Tibial nerve (tissue), 4 donors: ENCODE measurements around the gene BIRC2.

Experiments used
- EP300 ChIP-seq, 2 donors: sonication (generic); formaldehyde crosslinking; IDR thresholded peaks; one replicate each; pipeline ENCODE4 v1.6.1; 2017; ENCODE audit warnings: antibody characterized with exemption in 2 of 2, mild to moderate bottlenecking in 1 of 2
- POLR2A ChIP-seq, 2 donors: fragments of 450-650 bp; IDR thresholded peaks; one replicate each; pipeline ENCODE4 v1.6.1; 2017; ENCODE audit warnings: antibody characterized with exemption in 2 of 2, mild to moderate bottlenecking in 2 of 2, moderate library complexity in 2 of 2
- TF ChIP-seq, protein P1 (sequence below), 5 experiments: fragments of 200-600 bp in 3 of 5; fragments of 450-650 bp in 2 of 5; sonication (generic) in 3 of 5; IDR thresholded peaks; one replicate each; pipeline ENCODE4 v1.5.1; 2016 to 2019; ENCODE audit warnings: antibody characterized with exemption in 5 of 5, mild to moderate bottlenecking in 3 of 5, moderate library complexity in 2 of 5

DNA sequence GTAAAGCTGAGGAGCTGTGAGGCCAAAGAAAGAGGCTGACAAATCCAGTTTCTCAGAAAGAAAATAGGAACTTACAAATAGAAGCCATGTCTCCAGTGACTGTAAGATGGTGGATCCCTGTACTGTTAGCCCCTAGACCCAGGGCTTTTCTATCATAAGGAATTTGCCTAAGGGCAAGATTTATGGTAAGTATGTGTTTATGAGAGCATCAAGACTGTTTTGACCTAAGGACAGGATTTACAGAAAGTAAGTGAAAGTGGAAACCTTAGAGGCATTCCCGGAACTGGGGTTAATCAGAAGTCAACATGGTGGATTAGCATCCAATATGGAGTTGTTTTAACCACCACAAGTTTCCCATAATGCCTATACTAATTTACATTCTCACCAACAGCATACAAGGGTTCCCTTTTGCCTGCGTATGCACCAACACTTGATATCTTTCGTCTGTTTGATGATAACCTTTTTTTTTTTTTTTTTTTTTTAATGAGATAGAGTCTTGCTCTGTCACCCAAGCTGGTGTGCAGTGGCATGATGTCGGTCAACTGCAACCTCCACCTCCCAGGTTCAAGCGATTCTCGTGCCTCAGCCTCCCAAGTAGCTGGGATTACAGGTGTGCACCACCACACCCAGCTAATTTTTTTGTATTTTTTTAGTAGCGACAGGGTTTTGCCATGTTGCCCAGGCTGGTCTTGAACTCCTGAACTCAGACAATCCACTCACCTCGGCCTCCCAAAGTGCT, 40.2 kb downstream of the BIRC2 start:
- no peak for TF ChIP-seq POLR2A (IDR thresholded peaks at IDR 0.05)
- no peak for TF ChIP-seq EP300 (IDR thresholded peaks at IDR 0.05)
- TF ChIP-seq, protein P1, sequence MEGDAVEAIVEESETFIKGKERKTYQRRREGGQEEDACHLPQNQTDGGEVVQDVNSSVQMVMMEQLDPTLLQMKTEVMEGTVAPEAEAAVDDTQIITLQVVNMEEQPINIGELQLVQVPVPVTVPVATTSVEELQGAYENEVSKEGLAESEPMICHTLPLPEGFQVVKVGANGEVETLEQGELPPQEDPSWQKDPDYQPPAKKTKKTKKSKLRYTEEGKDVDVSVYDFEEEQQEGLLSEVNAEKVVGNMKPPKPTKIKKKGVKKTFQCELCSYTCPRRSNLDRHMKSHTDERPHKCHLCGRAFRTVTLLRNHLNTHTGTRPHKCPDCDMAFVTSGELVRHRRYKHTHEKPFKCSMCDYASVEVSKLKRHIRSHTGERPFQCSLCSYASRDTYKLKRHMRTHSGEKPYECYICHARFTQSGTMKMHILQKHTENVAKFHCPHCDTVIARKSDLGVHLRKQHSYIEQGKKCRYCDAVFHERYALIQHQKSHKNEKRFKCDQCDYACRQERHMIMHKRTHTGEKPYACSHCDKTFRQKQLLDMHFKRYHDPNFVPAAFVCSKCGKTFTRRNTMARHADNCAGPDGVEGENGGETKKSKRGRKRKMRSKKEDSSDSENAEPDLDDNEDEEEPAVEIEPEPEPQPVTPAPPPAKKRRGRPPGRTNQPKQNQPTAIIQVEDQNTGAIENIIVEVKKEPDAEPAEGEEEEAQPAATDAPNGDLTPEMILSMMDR (IDR thresholded peaks at IDR 0.05) = no peak
